K562 (cell line): Measurements from ENCODE around the gene REEP2. TPM values are rescaled to one million over a fixed set of nuclear protein-coding genes. Genes with fewer than 3 reads are reported as not detected.

Source experiments
- GTF2E2 ChIP-seq: fragments of 200-800 bp; sonication (Bioruptor generic); IDR thresholded peaks from 2 replicates; pipeline ENCODE4 v1.6.1; 2016; ENCODE audit warnings: missing genetic modification characterization, missing compliant biosample characterization
- MYNN ChIP-seq, 2 experiments: sonication (generic); formaldehyde crosslinking in 1 of 2; IDR thresholded peaks; 2 replicates each; pipeline versions ENCODE4 v1.5.0 to v1.6.1; 2016 to 2020; ENCODE audit warnings: antibody characterized with exemption in 1 of 2, missing genetic modification reagents in 1 of 2
- RBFOX2 ChIP-seq: fragments of 200-400 bp; formaldehyde crosslinking; IDR thresholded peaks from 2 replicates; pipeline ENCODE4 v1.6.1; 2017; ENCODE audit warnings: low read depth, mild to moderate bottlenecking, low read length, moderate library complexity
- RBM25 ChIP-seq: fragments of 200-400 bp; formaldehyde crosslinking; IDR thresholded peaks from 2 replicates; pipeline ENCODE4 v1.6.1; 2018; ENCODE audit warnings: low read length, low read depth, moderate library complexity; ENCODE audit not compliant: severe bottlenecking
- SAP30 ChIP-seq: fragments of 200-600 bp; sonication (generic); IDR thresholded peaks from 2 replicates; pipeline ENCODE4 v1.6.1; 2012; ENCODE audit warnings: borderline replicate concordance, low read depth, mild to moderate bottlenecking, moderate library complexity, low read length, control low read depth, inconsistent platforms; ENCODE audit not compliant: insufficient read depth, poor library complexity, severe bottlenecking
- SMARCB1 ChIP-seq: IDR thresholded peaks from 2 replicates; pipeline ENCODE4 v1.6.1; 2011; ENCODE audit warnings: improper control_type of control experiment, low read depth; ENCODE audit not compliant: insufficient read length
- TCF3 ChIP-seq: sonication (generic); formaldehyde crosslinking; IDR thresholded peaks from 2 replicates; pipeline ENCODE4 v1.4.0; 2020; ENCODE audit warnings: mild to moderate bottlenecking, missing genetic modification reagents
- TEAD4 ChIP-seq, 2 experiments: sonication (generic) in 1 of 2; formaldehyde crosslinking in 1 of 2; IDR thresholded peaks; 2 replicates each; pipeline versions ENCODE4 v1.6.1 to v1.8.0; 2012 to 2022; ENCODE audit warnings: borderline replicate concordance in 1 of 2, inconsistent platforms in 1 of 2, low read length in 1 of 2, mild to moderate bottlenecking in 1 of 2, missing genetic modification reagents in 1 of 2
- ZBED1 ChIP-seq: IDR thresholded peaks from 2 replicates; pipeline ENCODE4 v1.6.1; 2014
- polyA plus RNA-seq, 8 experiments: library from polyadenylated mRNA; depleted of rRNA in 4 of 8; stranded (reverse) in 5 of 8; unstranded in 3 of 8; fragments of >200 nt; fragmentation: Nextera tagmentation in 2 of 8; fragmentation: Illumina TruSeq in 1 of 8; extraction: Ambion mirVana in 2 of 8; extraction: Trizol in 1 of 8; gene quantifications; 2 replicates each; pipeline versions ENCODE4 v1.2.1 to v1.2.3, GENCODE V29; 2011 to 2014; ENCODE audit warnings: inconsistent platforms in 1 of 8, missing spikeins in 1 of 8
- total RNA-seq, 7 experiments: library from RNA; depleted of rRNA in 6 of 7; stranded (reverse); fragments of >200 nt in 6 of 7; fragmentation: Illumina TruSeq in 2 of 7; extraction: Trizol in 2 of 7; gene quantifications; 2 replicates each; pipeline versions ENCODE4 v1.2.1 to v1.2.3, GENCODE V29; 2011 to 2021; ENCODE audit warnings: low replicate concordance in 1 of 7
- TF ChIP-seq, protein P1 (sequence below): fragments of 250-450 bp; sonication (Bioruptor Pico); IDR thresholded peaks from 2 replicates; pipeline ENCODE4 v1.8.0; 2022; ENCODE audit warnings: moderate library complexity, mild to moderate bottlenecking, inconsistent platforms

Gene REEP2
- total and polyA plus RNA-seq, 9 of the 15 experiments (the other 6 are each of a cell fraction or from before 2014, with no cell fraction given) = 0.03 to 1.1 (median 0.12) TPM; not detected in 1

- TF ChIP-seq TEAD4 (IDR thresholded peaks at IDR 0.05; ENCODE audit: low read length) (peak; percentile 37; the same call in 1 of the 2 replicates), TEAD4 (CRISPR knock-in tag; IDR thresholded peaks at IDR 0.05; ENCODE audit: borderline replicate concordance) (no peak), RBM25 (peak; percentile 68), SMARCB1 (no peak), GTF2E2 (tag) (peak; percentile 3; the same call in 1 of the 2 replicates), MYNN (IDR thresholded peaks at IDR 0.05) (peak; percentile 64; the same call in 1 of the 2 replicates), MYNN (CRISPR knock-in tag; IDR thresholded peaks at IDR 0.05) (no peak), TCF3 (CRISPR knock-in tag) (peak; percentile 65), ZBED1 (0 out of 2 replicates have a peak, but pooled peaks have one; percentile 16), SAP30 (peak; percentile 74), RBFOX2 (peak; percentile 79)
- TF ChIP-seq, protein P1, sequence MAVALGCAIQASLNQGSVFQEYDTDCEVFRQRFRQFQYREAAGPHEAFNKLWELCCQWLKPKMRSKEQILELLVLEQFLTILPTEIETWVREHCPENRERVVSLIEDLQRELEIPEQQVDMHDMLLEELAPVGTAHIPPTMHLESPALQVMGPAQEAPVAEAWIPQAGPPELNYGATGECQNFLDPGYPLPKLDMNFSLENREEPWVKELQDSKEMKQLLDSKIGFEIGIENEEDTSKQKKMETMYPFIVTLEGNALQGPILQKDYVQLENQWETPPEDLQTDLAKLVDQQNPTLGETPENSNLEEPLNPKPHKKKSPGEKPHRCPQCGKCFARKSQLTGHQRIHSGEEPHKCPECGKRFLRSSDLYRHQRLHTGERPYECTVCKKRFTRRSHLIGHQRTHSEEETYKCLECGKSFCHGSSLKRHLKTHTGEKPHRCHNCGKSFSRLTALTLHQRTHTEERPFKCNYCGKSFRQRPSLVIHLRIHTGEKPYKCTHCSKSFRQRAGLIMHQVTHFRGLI (CRISPR knock-in tag) = no peak
Observed at GRCh38 chr5:138464388-138465260, 25.8 kb downstream of the REEP2 start (continued).
